Kidney (tissue), 14 donors: Measurements from ENCODE around the gene NSMCE4A. TPM values are rescaled to one million over a fixed set of nuclear protein-coding genes. Genes with fewer than 3 reads are reported as not detected.

Experiments used
- DNase-seq, 5 donors: peaks; one replicate each; pipeline ENCODE4 v3.0.0-alpha.2; 2013 to 2020
- FAIRE-seq: peaks from 2 replicates; lab custom pipeline; 2012; peaks lifted over from hg19 to GRCh38; lab: Jason Lieb, UNC
- H3K27ac ChIP-seq, 2 donors: one replicate each; pipeline ENCODE4 v1.7.0; 2013; ENCODE audit warnings: low read depth in 2 of 2, low read length in 2 of 2, inconsistent platforms in 1 of 2
- H3K27me3 ChIP-seq: one replicate; pipeline ENCODE4 v1.7.1; 2013; ENCODE audit warnings: low read length, inconsistent platforms; ENCODE audit not compliant: control insufficient read depth, insufficient read depth
- H3K36me3 ChIP-seq, 3 donors: one replicate each; pipeline versions ENCODE4 v1.7.0 to v1.7.1; 2013; ENCODE audit warnings: low read length in 3 of 3, control low read depth in 1 of 3, inconsistent platforms in 1 of 3; ENCODE audit not compliant: insufficient read depth in 3 of 3, control insufficient read depth in 2 of 3
- H3K4me1 ChIP-seq, 3 donors: one replicate each; pipeline versions ENCODE4 v1.7.0 to v1.7.1; 2013; ENCODE audit warnings: low read length in 3 of 3, inconsistent platforms in 1 of 3, low read depth in 1 of 3; ENCODE audit not compliant: control insufficient read depth in 2 of 3, insufficient read depth in 2 of 3
- H3K4me3 ChIP-seq, 3 donors: one replicate each; pipeline versions ENCODE4 v1.7.0 to v1.8.1; 2013; ENCODE audit warnings: low read length in 3 of 3, control low read depth in 1 of 3, inconsistent platforms in 1 of 3
- H3K9ac ChIP-seq, 3 donors: one replicate each; pipeline versions ENCODE4 v1.7.0 to v1.7.1; 2013; ENCODE audit warnings: low read length in 3 of 3, control low read depth in 1 of 3, inconsistent platforms in 1 of 3
- H3K9me3 ChIP-seq, 3 donors: one replicate each; pipeline versions ENCODE4 v1.7.0 to v1.7.1; 2013; ENCODE audit warnings: low read length in 3 of 3, control low read depth in 1 of 3, inconsistent platforms in 1 of 3; ENCODE audit not compliant: control insufficient read depth in 2 of 3, insufficient read depth in 1 of 3
- intact Hi-C: fragments of 100-400 bp; cut with DNase I; formaldehyde crosslinking; loops from one replicate; pipeline ENCODE4 v1.11.1; 2022
- polyA plus RNA-seq: library from polyadenylated mRNA; stranded (reverse); fragments of 350-450 nt; fragmentation: Illumina TruSeq; extraction: RNeasy Lipid Tissue Mini Kit (QIAGEN cat#74804); gene quantifications from one replicate; pipeline ENCODE4 v1.2.3, GENCODE V29; 2014; ENCODE audit warnings: low read depth, low replicate concordance; ENCODE audit not compliant: insufficient read depth
- total RNA-seq: library from RNA; stranded (reverse); fragmentation: NEBNext Ultra II Directional; extraction: Animal tissue kit (Norgen Biotek cat#: 25700); gene quantifications from one replicate; pipeline ENCODE4 v1.2.1, GENCODE V29; 2021
- TF ChIP-seq, protein P1 (sequence below): IDR thresholded peaks from 3 replicates; pipeline ENCODE4 v1.5.1; 2012; ENCODE audit warnings: mild to moderate bottlenecking, moderate library complexity, borderline replicate concordance; ENCODE audit not compliant: insufficient read depth; ENCODE audit errors: extremely low read depth
- donor health status: control.
- donor health status: control.
- donor health status: control.
- donor health status: control.
- donor health status: control.
- donor health status: DM: yes; HTN: yes; CAD: no.
- donor health status: Normal renal cell carcinoma (clear cell type).

NSMCE4A gene
- total and polyA plus RNA-seq, 2 donors from 2014 or later = 36.3 to 36.4 TPM

DNA sequence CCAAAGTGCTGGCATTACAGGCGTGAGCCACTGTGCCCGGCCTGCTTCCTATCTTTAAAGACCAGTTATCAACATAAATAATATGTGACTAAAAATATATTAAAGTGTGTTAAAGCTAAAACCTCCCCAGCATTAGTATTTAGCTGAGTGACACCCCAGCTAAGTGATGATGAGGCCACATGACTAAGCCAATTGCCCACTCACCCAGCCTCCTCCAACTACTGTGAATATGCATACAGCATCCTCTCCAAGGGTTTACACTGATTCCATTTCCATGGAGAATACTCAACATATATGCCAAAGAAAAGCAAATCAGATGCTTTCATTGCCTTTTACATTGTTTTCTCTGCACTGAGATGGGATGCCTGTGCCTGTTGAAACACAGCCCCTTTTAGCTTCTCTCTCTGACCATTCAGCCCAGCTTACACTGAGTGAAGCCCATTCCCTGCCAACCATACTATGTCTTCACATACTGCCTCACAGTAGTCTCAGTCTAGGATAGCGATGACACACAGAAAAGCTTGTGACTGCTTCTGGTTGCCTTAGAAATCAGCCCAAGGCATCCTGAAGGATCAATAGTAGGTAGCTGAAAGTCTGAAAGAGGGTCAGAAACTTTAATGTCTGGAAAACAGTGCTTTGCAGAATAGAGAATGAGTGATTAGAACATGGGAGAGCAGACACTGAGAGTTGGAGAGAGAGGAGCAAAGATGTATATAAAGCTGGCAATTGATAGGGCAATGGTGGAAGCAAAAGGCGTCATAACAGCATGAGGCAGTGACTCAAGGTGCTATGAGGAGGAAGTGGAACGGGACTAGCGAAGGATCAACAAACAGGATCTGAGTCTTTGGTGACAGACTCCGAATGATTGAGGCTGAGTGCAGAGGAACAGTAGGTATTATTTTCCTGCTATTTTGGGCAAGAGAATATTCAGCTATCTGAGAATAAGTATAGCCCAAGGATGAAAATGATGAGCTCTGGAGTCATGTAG, 27.4 kb downstream of the NSMCE4A start:
- no peak overlapping the region for H3K9ac ChIP-seq
- H3K27ac ChIP-seq = no peak overlapping the region
- no peaks in the 10 kb centered on the region for H3K36me3 ChIP-seq
- no peak for FAIRE-seq
- H3K4me1 ChIP-seq = no peaks in the 10 kb centered on the region
- DNase-seq = no peak
- H3K9me3 ChIP-seq = no peaks in the 10 kb centered on the region
- no peaks in the 10 kb centered on the region for H3K27me3 ChIP-seq
- no peak overlapping the region for H3K4me3 ChIP-seq
- TF ChIP-seq, protein P1, sequence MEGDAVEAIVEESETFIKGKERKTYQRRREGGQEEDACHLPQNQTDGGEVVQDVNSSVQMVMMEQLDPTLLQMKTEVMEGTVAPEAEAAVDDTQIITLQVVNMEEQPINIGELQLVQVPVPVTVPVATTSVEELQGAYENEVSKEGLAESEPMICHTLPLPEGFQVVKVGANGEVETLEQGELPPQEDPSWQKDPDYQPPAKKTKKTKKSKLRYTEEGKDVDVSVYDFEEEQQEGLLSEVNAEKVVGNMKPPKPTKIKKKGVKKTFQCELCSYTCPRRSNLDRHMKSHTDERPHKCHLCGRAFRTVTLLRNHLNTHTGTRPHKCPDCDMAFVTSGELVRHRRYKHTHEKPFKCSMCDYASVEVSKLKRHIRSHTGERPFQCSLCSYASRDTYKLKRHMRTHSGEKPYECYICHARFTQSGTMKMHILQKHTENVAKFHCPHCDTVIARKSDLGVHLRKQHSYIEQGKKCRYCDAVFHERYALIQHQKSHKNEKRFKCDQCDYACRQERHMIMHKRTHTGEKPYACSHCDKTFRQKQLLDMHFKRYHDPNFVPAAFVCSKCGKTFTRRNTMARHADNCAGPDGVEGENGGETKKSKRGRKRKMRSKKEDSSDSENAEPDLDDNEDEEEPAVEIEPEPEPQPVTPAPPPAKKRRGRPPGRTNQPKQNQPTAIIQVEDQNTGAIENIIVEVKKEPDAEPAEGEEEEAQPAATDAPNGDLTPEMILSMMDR = no peak
- intact Hi-C loops = no loop called here

DNA sequence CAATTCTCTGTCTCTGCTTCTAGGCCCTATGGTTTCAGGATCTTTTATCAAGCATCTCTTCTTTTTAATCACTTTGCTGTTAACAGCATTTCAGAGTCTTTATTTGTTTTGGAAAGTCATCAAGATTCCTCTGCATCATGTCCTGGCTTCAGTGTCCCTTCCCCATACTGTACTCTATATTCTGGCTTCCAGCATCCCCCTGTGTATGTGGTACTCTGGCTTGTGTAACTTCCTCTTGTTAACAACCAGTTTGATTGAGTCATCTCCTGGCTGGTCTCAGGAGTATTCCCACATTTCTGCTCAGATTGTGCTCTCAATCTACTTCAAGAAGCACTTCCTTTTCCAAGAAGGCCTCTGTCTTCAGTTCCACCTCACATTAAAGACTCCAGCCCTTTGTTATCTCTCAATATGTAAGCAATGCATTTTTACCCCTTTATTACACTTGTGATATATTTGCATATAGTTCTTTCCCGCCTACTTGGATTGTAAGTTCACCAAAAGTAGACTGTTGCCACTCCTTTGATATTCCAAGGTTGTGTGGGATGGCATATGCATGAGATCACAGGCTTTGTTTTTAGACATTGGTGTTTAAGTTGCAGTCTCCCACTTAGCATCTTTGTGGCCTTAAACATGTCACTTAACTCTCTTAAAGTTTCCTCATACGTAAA, 32.1 kb downstream of the NSMCE4A start:
- H3K4me3 ChIP-seq = no peak overlapping the region
- no peaks in the 10 kb centered on the region for H3K4me1 ChIP-seq
- no peak overlapping the region for H3K9ac ChIP-seq
- H3K27me3 ChIP-seq = no peaks in the 10 kb centered on the region
- no peak for FAIRE-seq
- DNase-seq = peak in 1 of 5 donors; percentile 52
- H3K27ac ChIP-seq = no peak overlapping the region
- intact Hi-C loops = no loop called here
- H3K36me3 ChIP-seq = no peaks in the 10 kb centered on the region
- TF ChIP-seq, protein P1 = no peak
- no peaks in the 10 kb centered on the region for H3K9me3 ChIP-seq

DNA sequence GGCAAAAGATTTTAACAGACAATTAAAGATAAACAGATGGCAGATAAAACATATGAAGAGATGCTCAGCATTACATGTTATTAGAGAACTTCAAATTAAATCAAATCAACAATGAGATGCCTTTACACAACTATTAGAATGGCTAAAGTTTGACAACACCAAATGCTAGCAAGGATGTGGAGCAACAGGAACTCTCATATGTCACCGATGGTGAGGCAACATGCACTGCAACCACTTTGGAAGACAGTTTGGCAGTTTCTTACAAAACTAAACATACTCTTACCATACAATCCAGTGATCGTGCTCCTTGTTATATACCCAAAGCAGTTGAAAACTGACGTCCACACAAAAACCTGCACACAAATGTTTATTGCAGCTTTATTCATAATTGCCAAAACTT, 33.5 kb downstream of the NSMCE4A start:
- H3K9me3 ChIP-seq = no peaks in the 10 kb centered on the region
- intact Hi-C loops = no loop called here
- H3K36me3 ChIP-seq = no peaks in the 10 kb centered on the region
- H3K27me3 ChIP-seq = no peaks in the 10 kb centered on the region
- TF ChIP-seq, protein P1 = no peak
- no peak overlapping the region for H3K4me3 ChIP-seq
- no peak overlapping the region for H3K27ac ChIP-seq
- no peak for FAIRE-seq
- H3K4me1 ChIP-seq = no peaks in the 10 kb centered on the region
- no peak overlapping the region for H3K9ac ChIP-seq
- DNase-seq = no peak
